NCI-H2081 (cell line): ENCODE results near the gene MED13L.

Experiments used
- DNase-seq, 2 experiments: peaks; one replicate each; lab custom pipeline; 2025; lab: John Stamatoyannopoulos, UW

MED13L gene

DNA sequence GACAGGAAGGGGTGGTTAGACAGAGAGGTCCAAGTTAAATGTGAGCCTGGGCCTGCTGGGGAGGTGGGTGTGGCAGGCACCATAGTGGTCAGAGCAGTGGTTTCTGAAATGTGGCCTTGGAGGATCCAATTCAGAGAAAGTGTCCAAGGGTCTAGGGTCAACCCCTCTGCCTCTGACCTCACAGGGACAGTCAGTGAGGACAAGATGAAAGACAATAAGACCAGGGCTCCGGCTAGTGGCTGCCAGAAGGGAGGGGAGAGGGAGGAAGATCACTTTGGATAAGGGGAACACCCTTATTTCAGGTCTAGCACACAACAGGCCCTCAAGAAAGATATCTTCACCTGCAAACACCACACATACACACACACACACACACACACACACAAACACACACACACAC, 335.1 kb downstream of the MED13L start:
- DNase-seq: no peak

DNA sequence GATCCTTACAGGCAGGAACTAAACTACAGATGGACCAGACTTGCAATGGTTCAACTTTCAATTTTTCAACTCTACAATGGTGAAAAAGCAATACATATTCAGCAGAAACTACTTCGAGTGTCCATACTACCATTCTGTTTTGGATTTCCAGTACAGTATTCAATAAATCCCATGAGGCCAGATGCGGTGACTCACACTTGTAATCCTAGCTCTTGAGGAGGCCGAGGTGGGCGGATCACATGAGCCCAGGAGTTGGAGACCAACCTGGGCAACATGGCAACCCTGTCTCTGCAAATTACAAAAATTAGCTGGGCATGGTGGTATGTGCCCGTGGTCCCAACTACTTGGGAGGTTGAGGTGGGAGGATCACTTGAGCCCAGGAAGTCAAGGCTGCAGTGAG, 336.1 kb downstream of the MED13L start:
- no peak for DNase-seq

GRCh38 chr12:115938794-115939377, 338.6 kb downstream of the MED13L start:
- DNase-seq: no peak

DNA sequence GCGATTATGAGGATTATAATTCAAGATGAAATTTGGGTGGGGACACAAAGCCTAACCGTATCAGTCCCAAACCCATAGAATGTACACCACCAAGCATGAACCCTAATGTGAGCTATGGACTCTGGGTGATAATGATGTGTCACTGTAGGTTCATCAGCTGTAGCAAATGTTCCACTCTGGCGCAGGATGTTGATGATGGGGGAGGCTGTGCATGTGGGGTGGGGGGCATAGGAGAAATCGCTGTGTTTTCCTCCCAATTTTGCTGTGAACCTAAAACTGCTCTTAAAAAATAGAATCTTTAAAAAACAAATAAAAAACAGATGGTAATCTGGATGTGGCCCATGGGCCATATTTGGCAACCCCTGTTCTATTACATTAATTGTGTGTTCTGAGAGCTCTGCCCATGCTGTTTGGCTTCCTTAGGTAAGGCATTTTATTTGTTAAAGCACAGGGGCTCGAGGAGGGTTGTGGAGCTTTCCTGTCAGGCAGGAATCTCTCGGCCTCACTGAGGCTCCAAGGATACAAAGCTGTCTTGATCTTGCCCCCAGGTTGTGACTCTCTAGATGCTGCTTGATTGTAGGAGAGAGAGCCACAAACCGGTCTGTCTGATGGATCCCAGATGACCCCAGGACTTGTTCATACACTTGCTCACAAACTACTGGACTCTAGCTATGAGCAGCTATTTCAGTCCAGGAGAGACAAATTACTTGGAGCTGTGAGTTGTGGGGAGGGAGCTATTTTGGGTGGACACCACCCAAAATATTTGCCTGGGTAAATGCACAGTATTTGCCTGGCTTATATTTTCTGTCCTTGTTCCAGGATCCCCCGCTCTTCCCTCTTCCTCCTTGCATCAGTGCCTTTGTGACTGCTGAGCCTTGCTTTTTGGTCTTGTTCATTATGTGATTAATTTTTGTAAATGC, 340.2 kb downstream of the MED13L start:
- DNase-seq: no peak

DNA sequence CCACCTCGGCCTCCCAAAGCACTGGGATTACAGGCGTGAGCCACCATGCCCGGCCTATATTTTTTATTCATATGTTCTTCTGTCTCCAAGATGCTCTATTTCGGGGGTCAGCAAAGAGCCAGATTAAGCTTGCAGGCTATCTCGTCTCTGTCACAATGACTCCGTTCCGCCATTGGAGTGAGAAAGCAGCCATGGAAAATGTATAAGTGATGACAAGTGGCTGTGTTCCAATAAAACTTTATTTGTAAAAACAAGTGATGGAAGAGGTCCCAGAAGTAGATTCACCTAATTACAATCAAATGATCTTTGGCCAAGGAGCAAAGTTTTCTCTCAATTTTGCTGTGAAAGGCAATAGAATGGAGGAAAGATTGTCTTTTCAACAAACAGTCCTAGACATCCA, 342.6 kb downstream of the MED13L start:
- DNase-seq: no peak

GRCh38 chr12:115934046-115934445, 343.4 kb downstream of the MED13L start:
- DNase-seq: no peak

DNA sequence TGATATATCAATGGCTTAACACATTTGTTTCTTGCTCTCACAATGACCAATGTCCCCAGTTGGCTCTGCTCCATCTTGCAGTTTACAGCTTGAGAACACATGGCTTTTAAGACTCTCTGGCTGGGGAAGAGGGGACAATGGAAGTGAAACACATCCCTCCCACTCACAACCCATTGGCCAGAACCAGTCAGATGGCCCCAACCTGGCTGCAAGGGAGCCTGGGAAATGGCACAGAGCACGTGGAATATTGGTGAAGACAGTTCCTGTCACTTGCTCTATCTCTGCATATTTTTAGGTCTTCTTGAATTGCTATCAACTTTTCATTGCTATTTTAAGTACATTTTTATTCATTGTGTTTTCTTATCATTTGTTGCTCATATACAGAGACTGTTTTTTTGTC, 345.4 kb downstream of the MED13L start:
- DNase-seq: no peak

DNA sequence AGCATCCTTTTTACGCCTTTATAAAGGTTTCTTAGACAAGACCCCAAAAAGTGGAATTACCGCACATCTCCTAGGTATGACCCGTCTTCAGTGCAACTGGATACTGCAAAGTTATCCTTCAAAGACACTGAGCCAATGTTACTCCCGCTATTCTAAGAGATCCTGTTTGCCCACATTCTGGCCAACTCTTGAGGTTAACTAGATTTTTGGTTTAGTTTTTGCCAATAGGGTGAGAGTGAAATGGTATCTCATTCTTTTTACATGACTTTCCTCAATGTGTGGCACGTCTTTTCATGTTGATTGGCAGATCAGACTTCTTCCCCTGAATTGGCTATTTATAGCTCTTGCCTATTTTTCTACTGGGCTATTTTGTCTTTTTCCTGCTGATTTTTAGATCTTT, 347.2 kb downstream of the MED13L start:
- no peak for DNase-seq

- no peak for DNase-seq
These were observed 351.3 kb downstream of the MED13L start for GRCh38 chr12:115926037-115926670.

- no peak for DNase-seq
These were observed 353.6 kb downstream of the MED13L start for GRCh38 chr12:115923851-115924250.

DNA sequence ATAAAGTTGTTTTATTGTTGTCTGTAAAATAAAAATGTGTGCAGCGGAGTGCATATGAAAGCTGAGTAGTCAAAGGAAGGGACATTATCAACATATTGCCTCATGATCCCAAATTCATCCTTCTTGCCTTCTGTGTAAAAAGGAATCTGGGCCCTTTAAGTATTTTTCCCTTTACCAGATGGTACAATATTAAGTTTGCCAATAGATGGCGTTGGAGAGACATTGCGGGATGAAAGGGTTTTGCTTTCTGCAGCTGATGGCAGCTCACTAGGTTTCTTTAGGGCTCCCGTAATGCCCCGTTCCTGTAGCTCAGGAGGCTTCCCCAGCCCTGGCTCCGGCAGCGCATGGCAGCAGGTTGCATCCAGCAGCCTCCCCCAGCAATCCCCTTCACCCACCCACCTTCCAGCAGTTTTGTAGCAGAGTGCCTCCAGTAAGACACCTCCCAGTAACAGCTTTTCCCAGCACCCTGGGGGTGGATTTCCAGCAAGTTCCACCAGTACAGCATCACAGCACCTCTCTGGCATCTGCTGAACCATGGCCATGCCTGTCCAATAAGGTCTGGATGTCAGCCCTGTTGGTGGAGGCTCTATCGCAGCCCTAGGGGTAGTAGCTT, 354.4 kb downstream of the MED13L start:
- DNase-seq: peak in 1 of 2 experiments; percentile 21

DNA sequence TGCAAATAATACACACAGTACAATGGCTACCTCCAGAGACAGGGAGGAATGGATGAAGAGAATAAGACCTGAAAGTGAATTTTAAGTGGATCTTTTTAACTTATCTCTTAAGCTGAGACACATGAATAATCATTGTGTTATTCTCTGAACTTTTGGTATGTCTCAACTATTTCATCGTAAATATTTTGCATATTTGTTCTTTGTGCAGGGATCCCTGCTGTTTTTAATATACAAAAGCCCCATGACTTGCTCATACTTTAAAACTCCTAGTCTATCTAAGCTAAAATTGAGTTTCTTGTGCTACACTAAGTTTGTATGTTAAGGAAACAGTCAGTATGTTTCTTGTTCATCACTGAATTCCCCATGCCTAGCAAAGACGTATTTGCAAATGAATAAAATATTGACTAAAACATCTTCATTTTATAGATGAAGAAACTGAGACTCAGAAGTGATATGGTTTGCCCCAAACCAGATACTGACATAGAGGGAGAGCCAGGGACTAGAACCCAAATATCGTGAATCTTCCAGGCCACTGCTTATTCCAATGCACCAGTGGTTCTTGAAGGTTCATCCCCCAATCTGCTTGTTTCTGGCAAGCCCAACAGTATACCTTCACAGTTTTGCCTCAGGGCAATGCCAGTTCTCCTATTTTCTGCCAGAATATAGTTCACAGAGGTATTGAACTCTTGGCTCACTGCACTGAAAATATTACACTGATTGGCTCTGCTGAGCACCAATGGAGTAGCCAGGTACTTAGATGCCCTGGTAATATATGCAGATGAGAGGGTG, 356.9 kb downstream of the MED13L start:
- DNase-seq: no peak

GRCh38 chr12:115918763-115919162, 358.7 kb downstream of the MED13L start:
- DNase-seq: no peak

DNA sequence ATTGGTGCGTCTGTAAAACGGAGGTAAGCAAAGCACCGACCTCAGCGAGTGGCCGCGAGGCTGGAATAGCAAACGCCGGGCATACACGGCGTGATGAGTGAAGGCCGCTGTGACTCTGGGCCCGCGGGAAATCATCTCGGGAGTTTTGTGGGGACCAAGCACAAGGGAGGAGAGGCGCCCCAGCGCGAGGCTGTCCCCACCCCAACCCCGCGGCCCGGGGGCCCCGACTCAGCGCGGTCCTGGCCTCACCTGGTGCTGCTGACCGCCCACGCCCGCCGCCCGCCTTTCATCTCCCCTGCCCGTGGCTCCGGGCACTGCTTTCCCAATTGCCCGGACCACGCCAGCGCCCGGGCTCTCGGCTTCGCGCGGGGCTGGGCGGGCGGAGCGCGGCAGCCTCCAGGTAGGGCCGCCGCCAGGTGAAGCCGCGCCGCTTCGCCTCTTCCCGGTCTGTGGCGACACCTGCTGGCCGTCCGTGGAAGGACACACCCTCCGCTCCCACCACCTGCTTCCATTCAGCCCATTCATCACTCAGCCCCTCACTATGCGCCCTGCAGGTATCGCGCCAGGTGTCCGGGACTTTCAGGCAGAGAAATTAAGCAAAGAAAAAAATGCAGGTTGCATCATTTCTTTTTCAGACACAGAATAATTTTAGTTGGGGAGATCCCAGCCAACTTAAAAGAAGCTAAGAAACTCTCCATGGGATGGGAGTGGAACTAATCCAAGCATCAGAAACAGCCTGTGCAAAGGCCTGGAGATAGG, 360.4 kb downstream of the MED13L start:
- DNase-seq: peak; percentile 66 to 67

GRCh38 chr12:115914122-115914521, 363.4 kb downstream of the MED13L start:
- DNase-seq: no peak

DNA sequence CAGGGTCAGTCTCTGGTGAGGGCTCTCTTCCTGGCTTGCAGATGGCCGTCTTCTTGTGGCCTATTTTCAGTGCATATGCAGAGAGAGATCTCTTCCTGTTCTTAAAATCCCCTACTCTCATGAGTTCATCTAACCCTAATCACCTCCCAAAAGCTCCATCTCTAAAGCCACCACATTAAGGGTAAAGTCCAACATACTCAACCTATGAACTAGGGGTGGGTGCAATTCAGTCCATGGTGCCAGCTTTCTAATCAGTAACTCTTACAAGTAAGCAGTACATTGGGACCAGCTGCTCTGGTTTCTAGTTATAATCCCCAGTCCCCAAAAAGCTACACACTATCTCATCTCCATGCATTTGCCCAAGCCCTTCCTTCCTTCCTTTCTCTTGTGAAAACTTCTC, 365.1 kb downstream of the MED13L start:
- DNase-seq: no peak

GRCh38 chr12:115911360-115911759, 366.1 kb downstream of the MED13L start:
- no peak for DNase-seq

- DNase-seq: no peak
These were observed 367.4 kb downstream of the MED13L start for GRCh38 chr12:115910057-115910456.
